Stimulated activated CD8-positive, alpha-beta memory T cell treated with anti-CD3 and anti-CD28 coated beads, Interleukin-15, amount 100 ng/mL, for 48 hours (primary cell): ENCODE data around the gene FAU.

Experiments used
- DNase-seq, 2 donors: peaks; one replicate each; pipeline ENCODE4 v3.0.0-alpha.2; 2020; ENCODE audit warnings: low read depth in 2 of 2

Gene FAU

DNA sequence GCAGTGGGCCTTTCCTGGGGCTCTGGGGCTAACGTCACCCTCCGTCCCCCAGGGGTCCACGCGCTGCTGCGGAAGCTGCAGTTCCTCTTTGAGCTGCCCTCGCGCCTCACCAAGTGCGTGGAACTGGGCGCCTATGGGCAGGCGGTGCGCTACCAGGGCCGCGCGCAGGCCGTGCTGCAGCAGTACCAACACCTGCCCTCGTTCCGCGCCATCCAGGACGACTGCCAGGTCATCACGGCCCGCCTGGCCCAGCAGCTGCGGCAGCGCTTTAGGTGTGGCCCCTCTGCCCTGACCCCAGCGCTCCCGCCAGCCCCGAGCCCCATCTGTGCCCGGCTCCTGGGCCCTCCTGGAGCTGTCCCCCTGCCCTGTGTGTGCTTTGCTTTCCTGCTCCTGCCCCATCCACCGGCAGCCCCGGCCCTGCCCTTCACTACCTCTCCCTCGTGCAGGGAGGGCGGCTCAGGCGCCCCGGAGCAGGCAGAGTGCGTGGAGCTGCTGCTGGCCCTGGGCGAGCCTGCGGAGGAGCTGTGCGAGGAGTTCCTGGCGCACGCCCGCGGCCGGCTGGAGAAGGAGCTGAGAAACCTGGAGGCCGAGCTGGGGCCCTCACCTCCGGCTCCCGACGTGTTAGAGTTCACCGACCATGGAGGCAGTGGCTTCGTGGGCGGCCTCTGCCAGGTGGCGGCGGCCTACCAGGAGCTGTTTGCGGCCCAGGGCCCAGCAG, 14.0 kb downstream of the FAU start:
- DNase-seq, result no peak

GRCh38 chr11:65107078-65107477, 14.9 kb downstream of the FAU start:
- DNase-seq, result no peak

- no peak for DNase-seq
Observed at GRCh38 chr11:65104628-65105027, 17.3 kb downstream of the FAU start.

GRCh38 chr11:65103476-65103875, 18.5 kb downstream of the FAU start:
- DNase-seq, result no peak

GRCh38 chr11:65102142-65103095, 19.5 kb downstream of the FAU start:
- no peak for DNase-seq

GRCh38 chr11:65100674-65101350, 21.1 kb downstream of the FAU start:
- DNase-seq, result no peak

GRCh38 chr11:65096926-65097325, 25.0 kb downstream of the FAU start:
- DNase-seq, result no peak

DNA sequence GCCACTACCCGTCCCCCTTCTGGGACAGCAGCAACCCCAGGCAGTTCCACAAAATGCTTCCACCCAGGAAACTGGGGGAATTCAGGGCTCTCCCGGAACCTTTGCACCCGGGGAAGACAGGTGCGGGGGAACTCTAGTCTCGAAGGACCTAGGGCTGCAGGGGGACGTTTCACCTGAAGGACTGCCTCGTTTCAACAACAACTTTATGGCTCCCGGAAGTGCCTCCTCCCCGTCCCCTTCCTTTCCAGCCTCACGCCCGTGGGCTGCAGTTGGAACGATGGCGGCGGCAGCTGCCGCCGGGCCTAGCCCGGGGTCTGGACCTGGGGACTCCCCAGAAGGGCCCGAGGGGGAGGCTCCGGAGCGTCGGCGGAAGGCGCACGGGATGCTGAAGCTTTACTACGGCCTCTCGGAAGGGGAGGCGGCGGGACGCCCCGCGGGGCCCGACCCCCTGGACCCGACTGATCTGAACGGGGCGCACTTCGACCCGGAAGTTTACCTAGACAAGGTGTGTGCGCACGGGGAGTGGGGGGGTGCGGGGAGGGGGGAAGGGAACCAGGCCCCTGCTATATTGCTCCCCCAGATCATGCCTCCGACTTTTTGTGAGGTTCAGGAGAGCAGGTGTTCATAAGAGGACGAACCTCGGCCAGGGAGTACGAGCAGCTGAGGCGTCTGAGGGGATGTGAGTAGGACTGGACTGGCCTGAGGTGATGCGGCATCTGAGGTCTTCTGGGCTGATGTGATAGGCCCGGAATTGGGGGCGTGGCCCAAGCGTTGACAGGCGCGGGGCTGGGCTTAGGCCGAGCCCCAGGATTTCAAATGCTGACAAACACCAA, 25.7 kb downstream of the FAU start, which contains the start of gene VPS51:
Gene VPS51, plus strand, starts transcription at position 241 of the 833 bp plus-strand sequence. Its CDS starts 37 bp downstream, at position 278.
- peak; percentile 71 to 75 for DNase-seq

GRCh38 chr11:65095427-65095826, 26.5 kb downstream of the FAU start:
- DNase-seq, result no peak

- no peak for DNase-seq
Observed at GRCh38 chr11:65090628-65091027, 31.3 kb downstream of the FAU start.

DNA sequence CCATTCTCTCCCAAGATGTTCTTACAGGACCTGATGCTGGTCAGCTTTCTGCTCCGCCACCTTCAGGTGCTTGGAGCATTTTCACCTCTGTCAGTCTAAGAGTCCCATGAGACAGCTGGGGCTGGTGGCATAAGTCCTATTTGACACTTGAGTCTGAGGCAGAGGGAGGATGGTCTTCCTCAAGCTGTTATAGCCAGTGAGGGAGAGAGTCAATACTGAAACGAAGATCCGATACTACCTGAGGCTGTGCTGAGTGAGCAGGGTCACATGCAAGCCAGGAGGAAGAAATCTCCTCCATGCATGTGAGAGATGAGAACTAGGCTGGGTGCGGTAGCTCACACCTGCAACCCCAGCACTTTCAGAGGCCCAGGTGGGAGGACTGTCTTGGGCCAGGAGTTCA, 32.3 kb downstream of the FAU start:
- DNase-seq, result no peak

- DNase-seq, result no peak
Observed at GRCh38 chr11:65087827-65088226, 34.1 kb downstream of the FAU start.

GRCh38 chr11:65087216-65087615, 34.7 kb downstream of the FAU start:
- DNase-seq, result no peak

GRCh38 chr11:65086809-65087208, 35.1 kb downstream of the FAU start:
- no peak for DNase-seq

DNA sequence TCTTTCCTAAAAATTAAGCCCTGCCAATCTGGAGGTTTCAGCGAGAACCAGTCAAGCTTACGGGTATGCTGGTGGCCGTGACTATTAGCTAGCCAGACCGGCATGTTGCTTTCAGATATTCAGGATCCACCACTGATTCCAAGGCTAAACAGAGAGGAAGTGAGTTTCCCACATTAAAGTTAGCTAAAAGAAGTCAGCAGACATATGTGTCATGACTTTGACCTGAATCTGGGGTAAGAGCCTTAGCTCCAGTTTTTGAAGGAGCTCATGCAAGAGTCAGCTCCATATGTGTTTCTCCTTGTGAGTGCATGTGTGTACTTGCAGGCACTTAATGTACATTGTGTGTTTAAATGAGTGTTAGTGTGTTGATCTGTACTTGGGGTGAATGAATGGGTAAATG, 36.5 kb downstream of the FAU start:
- no peak for DNase-seq

DNA sequence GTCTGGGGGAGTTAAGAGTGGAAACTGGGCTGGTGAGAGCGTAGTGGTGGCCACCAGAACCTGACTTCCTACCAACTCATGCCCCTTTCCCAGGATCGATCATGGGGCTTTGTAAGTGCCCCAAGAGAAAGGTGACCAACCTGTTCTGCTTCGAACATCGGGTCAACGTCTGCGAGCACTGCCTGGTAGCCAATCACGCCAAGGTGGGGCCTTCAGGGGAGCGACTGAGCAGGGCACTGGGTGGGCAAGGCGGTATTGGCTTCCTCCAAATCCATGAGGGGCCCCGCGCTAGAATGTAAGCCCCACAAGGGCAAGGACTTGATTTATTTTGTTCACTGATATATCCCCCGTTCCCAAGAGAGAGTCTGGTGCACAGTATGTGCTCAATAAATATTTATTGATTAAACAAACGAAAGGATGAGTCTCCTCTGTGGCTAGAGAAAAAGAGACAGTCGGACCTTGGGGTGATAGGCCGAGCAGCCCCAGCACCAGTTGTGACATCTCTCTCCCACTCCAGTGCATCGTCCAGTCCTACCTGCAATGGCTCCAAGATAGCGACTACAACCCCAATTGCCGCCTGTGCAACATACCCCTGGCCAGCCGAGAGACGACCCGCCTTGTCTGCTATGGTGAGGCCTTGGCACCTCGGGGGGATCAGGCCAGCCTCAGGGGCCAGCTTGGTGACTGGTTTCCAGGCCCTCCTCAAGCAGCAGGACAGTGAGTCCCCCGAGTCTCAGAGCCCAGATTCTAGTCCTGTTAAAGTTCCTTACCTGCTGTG, 37.1 kb downstream of the FAU start:
- DNase-seq, result no peak

- peak; percentile 94 to 96 for DNase-seq
Observed at GRCh38 chr11:65083834-65084597, 37.9 kb downstream of the FAU start, which contains the start of the genes CDCA5 and ZFPL1. Gene CDCA5, minus strand, starts transcription at chr11:65084040. Its CDS starts 62 bp downstream, at chr11:65083978. Gene ZFPL1, plus strand, starts transcription at chr11:65084222. Its CDS starts 477 bp downstream, at chr11:65084699.

GRCh38 chr11:65083134-65083833, 38.6 kb downstream of the FAU start:
- DNase-seq, result no peak

GRCh38 chr11:65078786-65079342, 43.1 kb downstream of the FAU start:
- DNase-seq, result no peak
